Ovary (tissue), 9 donors: ENCODE data around the gene HYKK. TPM values are rescaled to one million over a fixed set of nuclear protein-coding genes. Genes with fewer than 3 reads are reported as not detected.
A peak's percentile ranks its signal among the peaks of the same experiment; 100 is the strongest.
"Not testable (repeated sequence)": the region's sequence is repeated elsewhere in the genome, so short reads cannot be mapped to it uniquely, and the experiment has no call there.

ENCODE experiments used
- DNase-seq, 5 donors: peaks; one replicate each; pipeline ENCODE4 v3.0.0-alpha.2; 2019 to 2020
- H3K27ac ChIP-seq, 2 donors: fragments of 200-600 bp; one replicate each; pipeline versions ENCODE4 v1.5.1 to v1.8.0; 2019 to 2022
- H3K27me3 ChIP-seq: fragments of 200-600 bp; one replicate; pipeline ENCODE4 v1.8.0; 2022
- H3K36me3 ChIP-seq: fragments of 200-600 bp; sonication (generic); one replicate; pipeline ENCODE4 v1.5.1; 2019
- H3K4me1 ChIP-seq: one replicate; pipeline ENCODE4 v1.8.1; 2013; ENCODE audit warnings: mild to moderate bottlenecking, moderate library complexity; ENCODE audit not compliant: insufficient read depth
- H3K4me3 ChIP-seq: fragments of 200-600 bp; sonication (generic); one replicate; pipeline ENCODE4 v1.5.1; 2017
- H3K9me3 ChIP-seq, 2 donors: fragments of 200-600 bp in 1 of 2; sonication (generic) in 1 of 2; one replicate each; pipeline versions ENCODE4 v1.5.1 to v1.8.1; 2013 to 2019; ENCODE audit warnings: mild to moderate bottlenecking in 1 of 2, moderate library complexity in 1 of 2
- CTCF ChIP-seq, 3 donors: fragments of 450-650 bp in 2 of 3; fragments of 200-600 bp in 1 of 3; IDR thresholded peaks; one replicate each; pipeline versions ENCODE4 v1.5.1 to v1.8.0; 2016 to 2022; ENCODE audit warnings: antibody characterized with exemption in 3 of 3, mild to moderate bottlenecking in 1 of 3
- EP300 ChIP-seq: sonication (generic); formaldehyde crosslinking; IDR thresholded peaks from one replicate; pipeline ENCODE4 v1.6.1; 2017; ENCODE audit warnings: antibody characterized with exemption
- POLR2A ChIP-seq: fragments of 450-650 bp; IDR thresholded peaks from one replicate; pipeline ENCODE4 v1.6.1; 2017; ENCODE audit warnings: antibody characterized with exemption, mild to moderate bottlenecking, moderate library complexity
- WGBS, 3 donors: extraction: QIAGEN DNeasy Blood & Tissue Kit in 1 of 3; methylation state at CpG; one replicate each; pipeline versions ENCODE4 v1.1.5 to v1.1.7; 2013 to 2017; 5-methylcytosine and 5-hydroxymethylcytosine counted together
- intact Hi-C, 4 donors: fragments of 100-400 bp; cut with DNase I; formaldehyde crosslinking; loops; one replicate each; pipeline versions ENCODE4 v1.11.0 to v1.15.1; 2022 to 2023
- polyA plus RNA-seq, 2 donors: library from polyadenylated mRNA; stranded (reverse); fragments of 200-250 nt in 1 of 2; fragments of 350-450 nt in 1 of 2; fragmentation: Illumina TruSeq in 1 of 2; extraction: RNeasy Lipid Tissue Mini Kit (QIAGEN cat#74804) in 1 of 2; gene quantifications; one replicate each; pipeline ENCODE4 v1.2.3, GENCODE V29; 2013 to 2014
- total RNA-seq, 7 donors: library from RNA; depleted of rRNA in 2 of 7; stranded (reverse); fragments of >200 nt in 2 of 7; fragmentation: NEBNext Ultra II Directional in 3 of 7; extraction: Animal tissue kit (Norgen Biotek cat#: 25700) in 3 of 7; gene quantifications; one replicate each; pipeline versions ENCODE4 v1.1.0 to v1.2.4, GENCODE V29; 2016 to 2023
- donor health status: DM: no; HTN: no; CAD: no; lungs with moderate emphysema.
- donor health status: DM: no; HTN: no; CAD: no.
- donor health status: Bipolar disorder and iron deficiency.
- donor health status: DM: yes; HTN: yes; CAD: no.
- donor health status: DM: no; HTN: no; CAD: no.
- donor health status: DM: yes; HTN: yes; CAD: no.

The HYKK gene
- total and polyA plus RNA-seq, 9 donors = 4.0 to 10.8 (median 8.7) TPM

DNA sequence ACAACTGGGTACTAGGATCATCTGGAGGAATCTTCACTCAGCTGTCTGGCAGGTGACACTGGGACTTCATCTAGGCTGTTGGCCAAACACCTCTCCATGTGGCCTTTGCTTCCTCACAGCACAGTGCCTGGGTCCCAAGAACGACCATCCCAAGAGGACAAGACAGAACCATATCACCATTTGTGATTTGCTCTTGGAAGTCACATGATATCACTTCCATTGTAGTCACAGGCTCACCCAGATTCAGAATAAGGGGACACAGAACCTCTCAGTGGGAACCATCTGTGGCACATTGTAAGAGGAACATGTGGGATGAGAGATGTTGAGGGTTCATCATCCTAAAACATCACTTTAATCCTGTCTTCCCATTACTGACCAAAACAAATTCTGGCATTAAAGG lies 31.0 kb downstream of the HYKK start:
- Histone ChIP-seq H3K9me3 (no peaks in the 10 kb centered on the region), H3K36me3 (no peaks in the 10 kb centered on the region), H3K4me1 (peaks cover 2% of the 10 kb centered on the region), H3K4me3 (no peak overlapping the region), H3K27ac (no peak overlapping the region), H3K27me3 (no peaks in the 10 kb centered on the region)
- DNase-seq = no peak
- WGBS, 3 donors = 70 to 81% (median 81%) methylated on average over 1 of the region's 1 CpG
- no peak for TF ChIP-seq CTCF (IDR thresholded peaks at IDR 0.05)
- TF ChIP-seq POLR2A = no peak
- TF ChIP-seq EP300 = no peak
- intact Hi-C loops = no loop called here

DNA sequence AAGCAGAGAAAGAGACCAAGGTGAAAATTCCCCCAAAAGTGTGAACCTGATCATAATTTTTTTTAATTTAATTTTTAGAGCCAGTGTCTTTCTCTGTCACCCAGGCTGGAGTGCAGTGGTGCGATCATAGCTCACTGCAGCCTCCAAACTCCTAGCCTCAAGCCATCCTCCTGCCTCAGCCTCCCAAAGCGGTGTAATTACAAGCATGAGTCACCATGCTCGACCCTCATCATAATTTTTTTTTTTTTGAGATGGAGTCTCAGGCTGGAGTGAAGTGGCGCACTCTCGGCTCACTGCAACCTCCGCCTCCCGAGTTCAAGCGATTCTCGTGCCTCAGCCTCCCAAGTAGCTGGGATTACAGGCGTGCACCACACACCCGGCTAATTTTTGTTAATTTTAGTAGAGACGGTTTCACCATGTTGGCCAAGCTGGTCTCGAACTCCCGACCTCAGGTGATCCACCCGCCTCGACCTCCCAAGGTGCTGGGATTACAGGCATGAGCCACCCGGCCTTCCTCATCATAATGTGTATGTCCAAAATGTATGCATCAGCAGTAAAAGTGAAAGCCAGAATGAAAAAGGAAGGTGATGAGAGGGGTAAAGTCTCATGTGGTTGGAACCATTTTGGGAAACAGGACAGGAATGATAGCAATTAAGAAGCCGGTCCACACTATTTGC lies 32.2 kb downstream of the HYKK start:
- H3K4me3 ChIP-seq = peak overlapping the region; percentile 90
- peak in 3 of 5 donors; percentile 19 to 38 (median 37) for DNase-seq
- intact Hi-C loops, H3K9me3 ChIP-seq, H3K4me1 ChIP-seq, H3K27me3 ChIP-seq, H3K36me3 ChIP-seq: not testable (repeated sequence)
- peak overlapping the region; percentile 82 to 92 for H3K27ac ChIP-seq
- WGBS, 3 donors = 65 to 77% (median 76%) methylated on average over 18 of the region's 18 CpGs

DNA sequence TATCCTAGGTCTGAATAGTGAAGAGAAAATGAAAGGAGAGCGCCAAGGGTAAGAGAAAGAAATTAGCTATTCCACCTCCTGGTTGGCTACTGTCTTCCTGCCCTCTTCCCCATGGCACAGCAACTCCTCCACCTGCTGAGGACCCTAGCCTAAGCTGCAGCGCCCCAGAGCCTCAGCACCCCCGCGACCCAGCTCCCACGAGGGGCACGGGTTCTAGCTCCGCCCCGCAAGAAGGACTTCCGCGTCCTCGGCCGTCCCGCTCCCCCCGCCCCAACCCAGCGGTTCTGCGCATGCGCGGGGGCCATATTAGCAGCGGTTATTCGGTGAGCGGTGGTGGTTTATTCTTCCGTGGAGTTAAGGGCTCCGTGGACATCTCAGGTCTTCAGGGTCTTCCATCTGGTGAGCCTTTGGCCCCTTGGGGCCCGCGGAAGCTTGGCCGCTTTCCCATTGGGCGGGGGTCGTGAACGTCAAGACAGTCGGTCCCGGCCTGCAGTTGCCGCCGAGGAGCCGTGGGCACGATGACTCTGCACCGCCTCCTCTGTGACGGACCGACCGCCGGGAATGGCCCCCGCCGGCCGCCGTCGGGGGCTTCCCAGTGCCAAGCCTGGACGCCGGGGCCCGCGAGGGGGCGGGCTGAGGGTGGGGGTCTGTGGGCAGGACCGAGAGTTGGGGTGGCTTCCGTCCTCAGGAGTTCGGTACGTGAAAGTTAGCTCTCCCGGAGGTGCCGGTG lies 32.9 kb downstream of the HYKK start, which contains the start of gene PSMA4:
PSMA4 (plus strand) TSS at position 304 of the 730 bp plus-strand sequence. CDS start 1,484 bp downstream, outside the sequence.
- Histone ChIP-seq H3K27ac (peak within 1 kb of the TSS; percentile 82 to 92), H3K9me3 (no peaks in the 10 kb centered on the region), H3K4me3 (peak within 1 kb of the TSS; percentile 90), H3K4me1 (peaks cover 2% of the 10 kb centered on the region), H3K27me3 (no peaks in the 10 kb centered on the region), H3K36me3 (no peaks in the 10 kb centered on the region)
- TF ChIP-seq EP300 (peak; percentile 4), POLR2A (peak; percentile 88), CTCF (IDR thresholded peaks at IDR 0.05) (no peak)
- intact Hi-C loops = no loop called here
- DNase-seq = peak; percentile 91 to 96 (median 94)
- WGBS, 3 donors = 1 to 2% (median 1%) methylated on average over 45 to 56 of the region's 56 CpGs

- WGBS, 3 donors = 2 to 3% (median 2%) methylated on average over 17 of the region's 17 CpGs
- TF ChIP-seq CTCF (IDR thresholded peaks at IDR 0.05) (no peak), EP300 (no peak), POLR2A (no peak)
- H3K36me3 ChIP-seq = no peaks in the 10 kb centered on the region
- intact Hi-C loops = no loop called here
- H3K4me3 ChIP-seq = peak overlapping the region; percentile 90
- peaks cover 2% of the 10 kb centered on the region for H3K4me1 ChIP-seq
- no peak for DNase-seq
- H3K9me3 ChIP-seq = no peaks in the 10 kb centered on the region
- no peaks in the 10 kb centered on the region for H3K27me3 ChIP-seq
- H3K27ac ChIP-seq = peak overlapping the region; percentile 82 to 92
Measured at GRCh38 chr15:78540871-78541743, 33.7 kb downstream of the HYKK start.
